ENCODE results near the gene TBC1D12. TPM values are rescaled to one million over a fixed set of nuclear protein-coding genes. Genes with fewer than 3 reads are reported as not detected.

Gene TBC1D12
- total RNA-seq (ENCODE audit: low replicate concordance) = 5.5 and 13.4 TPM in 2 replicates

DNA sequence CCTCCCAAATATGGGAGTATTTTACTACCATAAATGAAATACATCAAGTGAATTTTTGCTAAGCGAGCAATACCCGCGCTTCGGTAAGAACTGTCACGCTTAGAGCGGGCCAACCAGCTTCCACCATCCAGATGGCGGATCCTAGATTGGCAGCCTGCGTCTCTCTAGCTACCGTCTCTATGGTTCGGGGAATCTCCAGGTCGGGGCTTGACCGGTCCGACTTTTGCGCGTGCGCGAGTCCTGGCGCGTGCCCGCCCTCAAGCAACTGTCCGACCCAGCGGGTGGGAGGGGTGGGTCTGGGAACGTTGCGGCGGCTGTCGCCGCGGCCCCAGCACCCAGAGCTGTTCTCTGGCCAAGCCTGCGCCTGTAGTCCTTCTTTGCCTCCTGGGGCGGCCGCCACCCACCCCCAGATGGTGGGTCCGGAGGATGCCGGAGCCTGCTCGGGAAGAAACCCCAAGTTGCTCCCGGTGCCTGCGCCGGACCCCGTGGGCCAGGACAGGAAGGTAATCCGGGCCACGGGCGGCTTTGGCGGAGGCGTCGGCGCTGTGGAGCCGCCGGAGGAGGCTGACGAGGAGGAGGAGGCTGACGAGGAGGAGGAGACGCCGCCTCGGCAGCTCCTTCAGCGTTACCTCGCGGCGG, at the start of gene TBC1D12:
Gene TBC1D12 (plus strand): TSS at position 338 of the 639 bp plus-strand sequence. CDS start 73 bp downstream, at position 411.

DNA sequence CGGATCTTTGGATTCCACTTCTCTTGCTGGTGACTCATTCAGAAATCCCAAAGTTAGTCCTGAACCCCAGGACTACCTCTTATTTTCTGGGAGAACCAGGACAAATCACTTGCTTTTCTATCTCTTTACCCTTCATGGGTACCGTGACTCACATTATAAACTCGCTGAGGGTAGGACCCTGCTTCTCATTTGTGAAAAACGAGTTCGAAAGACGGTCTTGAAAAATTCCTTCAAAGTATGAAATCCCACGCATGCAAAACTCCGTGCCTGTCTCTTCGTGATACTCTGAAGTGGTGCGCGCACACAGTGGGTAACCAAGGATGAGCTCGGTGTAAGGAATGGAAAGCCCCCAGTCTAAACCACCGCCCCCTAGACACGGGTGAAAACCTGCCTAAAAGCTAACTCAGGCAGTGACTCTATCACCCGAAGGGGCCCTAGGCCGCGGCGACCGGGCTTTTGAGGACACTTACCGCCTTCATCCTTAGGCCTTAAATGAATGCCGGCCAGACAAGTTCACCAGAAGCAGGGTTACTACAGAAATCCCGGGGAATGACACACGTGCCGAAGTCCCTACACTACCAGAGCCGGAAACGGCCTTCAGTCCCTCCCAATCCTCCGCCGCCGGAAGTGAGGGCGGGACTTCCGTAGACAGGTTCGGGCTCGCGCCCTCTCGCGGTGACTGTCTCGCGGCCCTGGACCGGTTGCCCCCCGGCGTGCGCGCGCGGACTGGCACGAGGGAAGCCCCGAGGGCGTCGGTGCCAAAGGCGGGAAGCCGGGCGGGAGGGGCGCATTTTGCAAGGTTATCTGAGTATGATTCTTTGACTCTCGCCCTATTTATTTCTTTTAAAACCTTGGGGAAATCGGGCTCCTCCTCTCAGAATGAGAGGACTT, 39.7 kb upstream of the TBC1D12 start, which contains the start of gene NOC3L:
Gene NOC3L (minus strand): TSS at position 580 of the 891 bp plus-strand sequence. CDS start 101 bp downstream, at position 479.

DNA sequence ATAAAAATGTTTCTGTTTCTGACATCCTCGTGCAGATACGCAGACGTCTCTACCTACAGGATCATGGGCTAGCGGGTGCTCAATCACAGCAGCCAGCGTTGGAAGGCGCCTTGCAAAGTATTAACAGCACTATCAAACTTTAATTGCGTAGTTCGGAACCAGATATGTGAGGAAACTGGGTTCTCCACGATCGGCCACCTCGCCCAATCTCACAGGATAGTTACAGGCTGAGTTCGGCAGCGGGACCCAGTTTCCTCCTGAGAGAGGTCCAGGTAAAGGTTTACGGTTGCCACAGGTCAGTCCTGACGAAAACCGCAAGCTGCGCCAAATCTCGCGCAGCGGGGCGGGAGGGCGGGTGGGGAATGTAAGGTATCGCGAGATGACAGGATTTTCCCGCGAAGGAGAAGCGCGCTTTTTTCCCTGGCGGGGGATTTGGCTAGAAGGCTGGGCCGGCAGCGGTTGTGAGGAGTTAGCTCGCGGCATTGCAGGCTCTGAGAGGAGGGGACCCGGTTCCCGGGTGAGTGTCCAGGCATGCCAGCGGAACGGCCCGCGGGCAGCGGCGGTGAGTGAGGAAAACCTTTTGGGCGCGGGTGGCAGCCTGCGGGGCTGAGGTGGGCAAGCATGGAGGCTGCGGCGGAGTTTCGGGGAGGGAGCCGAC, 143.2 kb downstream of the TBC1D12 start, which contains the start of gene HELLS:
Gene HELLS (plus strand): TSS at position 398 of the 658 bp plus-strand sequence. CDS start 134 bp downstream, at position 532.

Other genes starting within 250 kb of the TBC1D12 start
- 9.1 and 18.2 TPM in 2 replicates for gene NOC3L, start 39.6 kb upstream of the TBC1D12 start, total RNA-seq (ENCODE audit: low replicate concordance)
- gene HELLS, start 143.2 kb downstream of the TBC1D12 start, total RNA-seq (ENCODE audit: low replicate concordance) = 1.6 and 10.1 TPM in 2 replicates